Left lung (tissue), 10 donors: Measurements from ENCODE around the gene CEBPA. TPM values are rescaled to one million over a fixed set of nuclear protein-coding genes. Genes with fewer than 3 reads are reported as not detected.

Experiments used
- ATAC-seq: fragments of 200-7000 bp; cut with Tn5 transposase; one replicate; pipeline ENCODE4 v1.9.1; 2020; ENCODE audit warnings: moderate library complexity
- DNase-seq, 4 donors: peaks; one replicate each; pipeline ENCODE4 v3.0.0-alpha.2; 2013 to 2020
- H3K27ac ChIP-seq, 2 donors: fragments of 200-600 bp; sonication (generic) in 1 of 2; one replicate each; pipeline versions ENCODE4 v1.5.0 to v1.8.0; 2020 to 2021
- H3K27me3 ChIP-seq, 2 donors: fragments of 200-600 bp; sonication (generic) in 1 of 2; one replicate each; pipeline versions ENCODE4 v1.5.0 to v1.8.0; 2020 to 2021
- H3K36me3 ChIP-seq, 2 donors: fragments of 200-600 bp; sonication (generic) in 1 of 2; one replicate each; pipeline versions ENCODE4 v1.5.0 to v1.8.0; 2020 to 2021
- H3K4me1 ChIP-seq, 2 donors: fragments of 200-600 bp; one replicate each; pipeline ENCODE4 v1.8.0; 2021
- H3K4me3 ChIP-seq, 2 donors: fragments of 200-600 bp; sonication (generic) in 1 of 2; one replicate each; pipeline versions ENCODE4 v1.5.0 to v1.8.0; 2020 to 2021; ENCODE audit warnings: mild to moderate bottlenecking in 1 of 2
- H3K9me3 ChIP-seq, 2 donors: fragments of 200-600 bp; sonication (generic) in 1 of 2; one replicate each; pipeline versions ENCODE4 v1.5.0 to v1.8.0; 2020 to 2021
- intact Hi-C, 2 donors: fragments of 100-400 bp; cut with DNase I; formaldehyde crosslinking; loops; one replicate each; pipeline versions ENCODE4 v1.11.2 to v1.14.2; 2022
- polyA plus RNA-seq, 6 donors: library from polyadenylated mRNA; unstranded; fragments of 120-200 nt; gene quantifications; one replicate each; pipeline ENCODE4 v1.2.1, GENCODE V29; 2013; ENCODE audit not compliant: insufficient read length in 6 of 6
- total RNA-seq, 2 donors: library from RNA; stranded (reverse); fragmentation: NEBNext Ultra II Directional; extraction: Animal tissue kit (Norgen Biotek cat#: 25700); gene quantifications; one replicate each; pipeline ENCODE4 v1.2.1, GENCODE V29; 2021
- TF ChIP-seq, protein P1 (sequence below), 2 donors: fragments of 200-600 bp; sonication (generic) in 1 of 2; IDR thresholded peaks; one replicate each; pipeline versions ENCODE4 v1.5.0 to v1.8.0; 2021; ENCODE audit warnings: antibody characterized with exemption in 2 of 2
- donor health status: DM: no; HTN: yes; CAD: no.
- donor health status: DM: no; HTN: no; CAD: no.

CEBPA gene
- total and polyA plus RNA-seq, 8 donors: 11.2 to 93.8 (median 16.5) TPM

DNA sequence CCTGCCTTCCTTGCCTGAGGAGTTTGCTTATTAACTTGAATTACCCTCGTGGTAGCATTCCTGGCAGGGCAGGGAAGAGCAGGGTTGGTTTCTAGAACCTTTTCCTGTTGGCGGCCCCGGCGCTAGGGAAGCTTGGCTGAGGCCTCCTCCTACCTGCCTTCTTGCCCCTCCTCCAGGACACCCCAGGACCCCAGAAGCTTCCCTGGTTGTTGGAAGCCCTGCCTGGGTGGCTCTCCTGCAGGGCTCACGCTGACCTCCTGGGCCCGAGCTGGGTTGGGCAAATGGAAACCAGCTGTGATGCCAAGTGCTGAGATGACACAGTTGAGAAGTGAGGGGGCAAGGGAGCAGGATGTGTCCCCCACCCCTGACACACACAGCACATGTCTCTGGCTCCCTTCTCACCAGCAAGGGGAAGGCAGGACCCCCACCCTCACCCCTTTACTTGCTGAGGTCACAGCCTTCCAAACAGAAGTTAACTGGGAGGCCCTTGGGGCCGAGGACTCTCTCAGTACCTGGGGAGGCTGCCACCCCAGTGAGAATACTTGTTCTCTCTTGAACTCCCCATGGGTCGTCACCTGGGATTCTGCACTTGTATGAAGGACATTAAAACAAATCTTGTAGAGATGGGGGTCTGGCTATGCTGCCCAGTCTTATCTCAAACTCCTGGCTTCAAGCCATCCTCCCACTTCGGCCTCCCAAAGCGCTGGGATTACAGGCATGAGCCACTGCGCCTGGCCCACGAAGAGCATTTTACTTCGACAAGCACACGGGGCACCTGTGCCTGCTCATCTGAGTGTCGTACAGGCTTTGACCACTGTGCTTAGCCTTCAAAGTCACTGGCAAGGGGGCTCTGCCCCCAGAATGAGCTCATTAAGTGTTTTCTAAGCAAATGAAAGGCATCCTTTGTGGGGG is 10.5 kb downstream of the CEBPA start:
- H3K27ac ChIP-seq: peak overlapping the region; percentile 84 to 93
- no peaks in the 10 kb centered on the region for H3K36me3 ChIP-seq
- H3K4me1 ChIP-seq: peaks cover 12 to 87% of the 10 kb centered on the region in 2 donors
- ATAC-seq (peak; percentile 67), DNase-seq (peak in 2 of 4 donors; percentile 59 to 69)
- no peak overlapping the region for H3K4me3 ChIP-seq
- H3K27me3 ChIP-seq: peaks cover 0 to 11% of the 10 kb centered on the region in 2 donors
- intact Hi-C loops: no loop called here
- H3K9me3 ChIP-seq: peaks cover 0 to 16% of the 10 kb centered on the region in 2 donors
- TF ChIP-seq, protein P1, sequence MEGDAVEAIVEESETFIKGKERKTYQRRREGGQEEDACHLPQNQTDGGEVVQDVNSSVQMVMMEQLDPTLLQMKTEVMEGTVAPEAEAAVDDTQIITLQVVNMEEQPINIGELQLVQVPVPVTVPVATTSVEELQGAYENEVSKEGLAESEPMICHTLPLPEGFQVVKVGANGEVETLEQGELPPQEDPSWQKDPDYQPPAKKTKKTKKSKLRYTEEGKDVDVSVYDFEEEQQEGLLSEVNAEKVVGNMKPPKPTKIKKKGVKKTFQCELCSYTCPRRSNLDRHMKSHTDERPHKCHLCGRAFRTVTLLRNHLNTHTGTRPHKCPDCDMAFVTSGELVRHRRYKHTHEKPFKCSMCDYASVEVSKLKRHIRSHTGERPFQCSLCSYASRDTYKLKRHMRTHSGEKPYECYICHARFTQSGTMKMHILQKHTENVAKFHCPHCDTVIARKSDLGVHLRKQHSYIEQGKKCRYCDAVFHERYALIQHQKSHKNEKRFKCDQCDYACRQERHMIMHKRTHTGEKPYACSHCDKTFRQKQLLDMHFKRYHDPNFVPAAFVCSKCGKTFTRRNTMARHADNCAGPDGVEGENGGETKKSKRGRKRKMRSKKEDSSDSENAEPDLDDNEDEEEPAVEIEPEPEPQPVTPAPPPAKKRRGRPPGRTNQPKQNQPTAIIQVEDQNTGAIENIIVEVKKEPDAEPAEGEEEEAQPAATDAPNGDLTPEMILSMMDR (IDR thresholded peaks at IDR 0.05): no peak

DNA sequence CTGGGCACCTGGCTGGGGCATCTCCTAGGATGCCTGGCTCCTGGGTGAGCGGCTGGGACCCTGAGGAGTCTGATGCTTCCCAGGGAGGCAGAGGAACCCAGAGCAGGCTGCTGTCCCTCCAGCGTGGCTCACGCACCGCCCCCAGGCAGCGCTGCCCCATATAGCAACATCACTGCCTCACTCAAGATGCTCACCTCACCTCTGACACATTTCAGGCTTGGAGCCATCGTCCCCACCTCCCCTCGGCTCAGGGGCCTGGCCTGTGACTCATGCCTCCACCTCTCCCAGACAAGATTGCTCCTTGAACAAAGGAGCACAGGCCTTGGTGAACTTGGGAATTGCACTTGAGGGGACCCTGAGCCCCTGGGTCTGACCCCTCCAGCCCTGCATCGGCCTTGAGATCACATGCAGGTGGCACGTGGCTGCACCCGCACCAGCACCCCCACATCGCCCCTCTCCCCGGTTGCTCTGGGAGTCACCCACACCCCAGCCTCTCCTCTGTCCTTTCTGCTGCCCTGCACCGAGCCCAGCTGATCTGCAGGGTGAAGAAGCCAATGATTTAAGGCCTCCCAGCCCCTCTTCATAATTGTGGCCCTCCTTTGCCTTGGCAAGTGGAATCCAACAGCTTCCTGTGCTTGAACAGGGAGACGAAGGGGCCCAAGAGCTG is 11.2 kb downstream of the CEBPA start:
- DNase-seq (peak in 2 of 4 donors; percentile 83), ATAC-seq (peak; percentile 70)
- TF ChIP-seq, protein P1 (IDR thresholded peaks at IDR 0.05): no peak
- Histone ChIP-seq H3K27ac (peak overlapping the region; percentile 84 to 93), H3K36me3 (no peaks in the 10 kb centered on the region), H3K4me1 (peaks cover 12 to 88% of the 10 kb centered on the region in 2 donors), H3K4me3 (no peak overlapping the region), H3K9me3 (peaks cover 0 to 16% of the 10 kb centered on the region in 2 donors), H3K27me3 (peaks cover 0 to 11% of the 10 kb centered on the region in 2 donors)
- intact Hi-C loops: no loop called here

DNA sequence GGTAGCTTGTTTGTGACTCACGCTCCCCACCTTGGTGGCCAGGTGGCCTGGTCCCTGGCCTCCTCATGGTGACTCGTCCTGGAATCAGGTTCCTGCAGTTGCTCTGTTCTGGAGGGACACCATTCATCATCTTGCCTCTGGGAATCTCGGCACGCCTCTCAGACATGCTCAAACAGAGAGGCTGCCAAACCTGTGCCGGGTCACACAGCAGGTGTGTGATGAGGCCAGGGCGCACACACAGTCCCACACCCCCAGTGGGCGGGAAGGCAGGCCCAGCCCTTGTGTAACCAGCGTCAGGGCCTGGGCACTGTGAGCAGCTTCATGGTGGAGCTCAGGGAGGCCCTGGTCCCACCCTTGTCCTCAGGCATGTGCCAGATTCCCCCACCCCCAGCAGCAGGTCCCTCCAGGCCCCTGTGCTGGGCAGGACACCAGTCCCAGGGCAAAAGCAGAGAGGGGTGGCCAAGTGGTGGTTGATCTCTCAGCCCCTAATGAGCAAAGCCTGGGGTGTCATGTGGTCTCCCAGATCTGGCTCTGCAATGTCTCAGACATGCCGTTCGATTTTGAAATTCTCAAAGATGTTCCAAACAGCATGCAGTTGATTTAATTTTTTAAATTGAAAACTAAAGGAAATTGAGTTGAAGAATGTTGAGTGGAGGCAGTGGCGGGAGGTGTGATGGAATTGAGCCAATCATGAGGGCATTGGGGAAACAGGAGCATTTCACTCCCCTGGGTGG is 12.1 kb downstream of the CEBPA start:
- H3K27ac ChIP-seq: peak overlapping the region; percentile 84 to 93
- intact Hi-C loops: no loop called here

DNA sequence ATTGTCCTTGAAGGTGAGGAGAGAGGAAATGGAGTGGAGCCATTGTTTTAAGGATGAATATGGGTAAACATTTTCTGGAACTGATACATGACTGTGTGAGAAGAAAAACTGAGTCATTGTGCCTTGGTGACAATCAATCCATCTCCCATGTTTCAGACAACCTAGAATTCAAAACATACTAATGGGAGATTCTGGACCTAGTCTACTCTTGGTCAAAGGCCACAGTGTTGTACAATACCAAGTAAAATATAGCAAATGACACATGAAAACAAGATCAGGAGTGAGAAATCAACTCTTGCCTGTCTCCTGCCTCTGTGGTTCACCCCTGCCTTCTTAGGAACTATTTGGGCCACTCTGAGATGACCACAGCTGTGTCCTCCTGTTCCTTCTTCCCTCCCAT is 13.1 kb downstream of the CEBPA start:
- Histone ChIP-seq H3K36me3 (no peaks in the 10 kb centered on the region), H3K27me3 (peaks cover 0 to 11% of the 10 kb centered on the region in 2 donors), H3K4me1 (peaks cover 14 to 89% of the 10 kb centered on the region in 2 donors), H3K4me3 (no peak overlapping the region), H3K27ac (peak overlapping the region; percentile 6 to 84), H3K9me3 (peaks cover 0 to 16% of the 10 kb centered on the region in 2 donors)
- no peak for ATAC-seq
- no peak for DNase-seq
- intact Hi-C loops: no loop called here
- TF ChIP-seq, protein P1 (IDR thresholded peaks at IDR 0.05): no peak

More for the DNA sequence above, 12.1 kb downstream of the CEBPA start:
- DNase-seq: peak in 2 of 4 donors; percentile 34 to 71
- TF ChIP-seq, protein P1 (IDR thresholded peaks at IDR 0.05): no peak
- Histone ChIP-seq H3K4me3 (no peak overlapping the region), H3K36me3 (no peaks in the 10 kb centered on the region), H3K9me3 (peaks cover 0 to 16% of the 10 kb centered on the region in 2 donors), H3K27me3 (peaks cover 0 to 11% of the 10 kb centered on the region in 2 donors), H3K4me1 (peaks cover 14 to 89% of the 10 kb centered on the region in 2 donors)
- peak; percentile 1 for ATAC-seq
